Measurements from ENCODE around the gene SPTBN1. TPM values are rescaled to one million over a fixed set of nuclear protein-coding genes. Genes with fewer than 3 reads are reported as not detected.

SPTBN1 gene
- total RNA-seq, 1 experiment from 2014 or later, result 262 TPM

DNA sequence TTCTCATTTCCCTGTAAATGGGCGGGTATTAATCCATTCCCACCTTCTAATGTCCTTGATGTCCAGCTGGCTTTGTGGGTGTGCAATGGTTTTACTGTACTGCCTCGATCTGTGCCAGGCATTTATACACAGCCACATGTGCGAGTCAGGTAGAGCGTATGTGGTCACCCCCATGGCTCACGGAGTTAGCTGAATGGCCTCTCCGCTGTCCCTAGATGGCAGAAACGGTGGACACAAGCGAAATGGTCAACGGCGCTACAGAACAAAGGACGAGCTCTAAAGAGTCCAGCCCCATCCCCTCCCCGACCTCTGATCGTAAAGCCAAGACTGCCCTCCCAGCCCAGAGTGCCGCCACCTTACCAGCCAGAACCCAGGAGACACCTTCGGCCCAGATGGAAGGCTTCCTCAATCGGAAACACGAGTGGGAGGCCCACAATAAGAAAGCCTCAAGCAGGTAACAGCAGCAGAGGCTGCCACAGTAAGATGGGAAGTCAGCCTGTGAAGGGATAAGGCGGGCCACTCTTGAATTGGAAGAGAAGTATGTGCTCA lies 208.2 kb downstream of the SPTBN1 start:
- no peak overlapping the region for H3K4me2 ChIP-seq
- H3F3A ChIP-seq (ENCODE audit: insufficient read depth, low read depth), result peaks cover 16% of the 10 kb centered on the region
- H3K27ac ChIP-seq, result no peak overlapping the region
- ChIA-PET POLR2A (ENCODE audit: unreplicated experiment) (no interaction called here), CTCF (interaction anchor here (2.0 kb wide), 1 partner anchor 40 kb away, joined by 25 read pairs; no protein-coding TSS in a partner anchor)
- H3K79me2 ChIP-seq (ENCODE audit: low read depth), result no peaks in the 10 kb centered on the region
- peaks cover 1% of the 10 kb centered on the region; the same call in 1 of the 2 replicates for H3K4me1 ChIP-seq (replicated peaks; ENCODE audit: insufficient read depth)
- no peak overlapping the region for H2AFZ ChIP-seq
- no peaks in the 10 kb centered on the region for H3K9me2 ChIP-seq (ENCODE audit: insufficient read depth)
- no peaks in the 10 kb centered on the region for H3K9me3 ChIP-seq (ENCODE audit: insufficient read depth, low read depth)
- no peak for DNase-seq
- H3K36me3 ChIP-seq (ENCODE audit: low read depth), result peaks cover 25% of the 10 kb centered on the region
- intact Hi-C loops (cut with micrococcal nuclease; ENCODE audit: unreplicated experiment), result loop anchor here (2.0 kb wide), 1 partner anchor 40 kb away; no protein-coding TSS in a partner anchor
- H3K27me3 ChIP-seq (ENCODE audit: insufficient read depth, low read depth), result no peaks in the 10 kb centered on the region
- no peaks in the 10 kb centered on the region for H4K20me1 ChIP-seq (ENCODE audit: insufficient read depth)
- H3K4me3 ChIP-seq, result no peak overlapping the region
- no TSS peak for BruUV-seq (replicated peaks)
- TF ChIP-seq EZH2 (IDR thresholded peaks at IDR 0.05; ENCODE audit: low read depth) (no peak), CTCF (conservative IDR thresholded peaks at IDR 0.05) (no peak)

GRCh38 chr2:54665436-54665856 lies 209.3 kb downstream of the SPTBN1 start:
- no peak overlapping the region for H3K4me2 ChIP-seq
- H3K4me1 ChIP-seq (replicated peaks; ENCODE audit: insufficient read depth), result peaks cover 8% of the 10 kb centered on the region; the same call in 1 of the 2 replicates
- CTCF ChIA-PET, result interaction anchor here (0.6 to 2.0 kb wide), 8 partner anchors 8 to 558 kb away, joined by 3 to 25 read pairs (median 4); no protein-coding TSS in a partner anchor
- H3K9me2 ChIP-seq (ENCODE audit: insufficient read depth), result no peaks in the 10 kb centered on the region
- no TSS peak for BruUV-seq (replicated peaks)
- POLR2A ChIA-PET (ENCODE audit: unreplicated experiment), result interaction anchor here (0.6 kb wide), 1 partner anchor 574 kb away, joined by 3 read pairs; no protein-coding TSS in a partner anchor
- peak in 1 of 2 experiments; percentile 34 for DNase-seq
- H2AFZ ChIP-seq, result no peak overlapping the region
- intact Hi-C loops (cut with micrococcal nuclease; ENCODE audit: unreplicated experiment), result loop anchor here (1.0 to 2.0 kb wide), 2 partner anchors 39 to 173 kb away; no protein-coding TSS in a partner anchor
- no peaks in the 10 kb centered on the region for H4K20me1 ChIP-seq (ENCODE audit: insufficient read depth)
- peaks cover 20% of the 10 kb centered on the region for H3F3A ChIP-seq (ENCODE audit: insufficient read depth, low read depth)
- TF ChIP-seq CTCF (conservative IDR thresholded peaks at IDR 0.05), result peak; percentile 76
- TF ChIP-seq EZH2 (IDR thresholded peaks at IDR 0.05; ENCODE audit: low read depth), result no peak
- H3K9me3 ChIP-seq (ENCODE audit: insufficient read depth, low read depth), result no peaks in the 10 kb centered on the region
- peaks cover 24% of the 10 kb centered on the region for H3K36me3 ChIP-seq (ENCODE audit: low read depth)
- H3K27me3 ChIP-seq (ENCODE audit: insufficient read depth, low read depth), result no peaks in the 10 kb centered on the region
- no peaks in the 10 kb centered on the region for H3K79me2 ChIP-seq (ENCODE audit: low read depth)
- H3K4me3 ChIP-seq, result no peak overlapping the region
- H3K27ac ChIP-seq, result no peak overlapping the region

DNA sequence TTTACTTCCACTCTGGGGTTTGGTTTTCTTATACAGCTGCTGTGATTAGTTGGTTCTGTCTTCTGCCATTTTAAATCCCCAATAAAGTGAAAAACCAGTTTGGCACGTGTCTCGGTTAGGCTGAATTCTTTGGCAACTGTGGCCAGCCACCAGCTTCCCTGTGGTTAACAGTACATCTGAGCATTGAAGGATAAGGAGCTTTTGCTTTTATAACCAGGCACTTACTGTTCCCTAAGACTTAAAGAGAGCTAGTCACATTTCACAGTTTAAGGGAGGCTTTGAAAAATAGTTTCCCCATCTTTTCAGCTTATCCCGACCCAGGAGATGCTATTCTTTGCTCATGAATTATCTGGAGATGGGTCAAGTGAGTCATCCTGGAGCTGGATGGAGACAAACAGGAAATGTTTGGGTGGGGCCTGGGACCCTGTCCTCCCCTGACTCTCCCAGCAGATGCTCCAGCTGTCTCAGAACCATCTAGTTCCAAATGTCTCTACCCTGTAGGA lies 210.1 kb downstream of the SPTBN1 start:
- no peaks in the 10 kb centered on the region for H3K9me2 ChIP-seq (ENCODE audit: insufficient read depth)
- CTCF ChIA-PET, result interaction anchor here (0.6 to 2.0 kb wide), 3 partner anchors 10 to 316 kb away, joined by 4 to 25 read pairs (median 5); no protein-coding TSS in a partner anchor
- H3K4me1 ChIP-seq (replicated peaks; ENCODE audit: insufficient read depth), result peaks cover 8% of the 10 kb centered on the region; the same call in 1 of the 2 replicates
- peak in 1 of 2 experiments; percentile 13 for DNase-seq
- no peaks in the 10 kb centered on the region for H4K20me1 ChIP-seq (ENCODE audit: insufficient read depth)
- H3K4me3 ChIP-seq, result no peak overlapping the region
- H3K79me2 ChIP-seq (ENCODE audit: low read depth), result no peaks in the 10 kb centered on the region
- H2AFZ ChIP-seq, result no peak overlapping the region
- peaks cover 24% of the 10 kb centered on the region for H3K36me3 ChIP-seq (ENCODE audit: low read depth)
- intact Hi-C loops (cut with micrococcal nuclease; ENCODE audit: unreplicated experiment), result no loop called here
- TF ChIP-seq CTCF (conservative IDR thresholded peaks at IDR 0.05) (no peak), EZH2 (IDR thresholded peaks at IDR 0.05; ENCODE audit: low read depth) (no peak)
- H3F3A ChIP-seq (ENCODE audit: insufficient read depth, low read depth), result peaks cover 25% of the 10 kb centered on the region
- H3K9me3 ChIP-seq (ENCODE audit: insufficient read depth, low read depth), result no peaks in the 10 kb centered on the region
- no TSS peak for BruUV-seq (replicated peaks)
- H3K4me2 ChIP-seq, result no peak overlapping the region
- no peaks in the 10 kb centered on the region for H3K27me3 ChIP-seq (ENCODE audit: insufficient read depth, low read depth)
- H3K27ac ChIP-seq, result no peak overlapping the region
- POLR2A ChIA-PET (ENCODE audit: unreplicated experiment), result interaction anchor here (0.5 kb wide), 1 partner anchor 32 kb away, joined by 3 read pairs; no protein-coding TSS in a partner anchor

Measured in PC-9 (cell line).